Ovary (tissue), 9 donors: ENCODE measurements around the gene C1orf21. TPM values are rescaled to one million over a fixed set of nuclear protein-coding genes. Genes with fewer than 3 reads are reported as not detected.

Experiments
- DNase-seq, 5 donors: peaks; one replicate each; pipeline ENCODE4 v3.0.0-alpha.2; 2019 to 2020
- H3K27ac ChIP-seq, 2 donors: fragments of 200-600 bp; one replicate each; pipeline versions ENCODE4 v1.5.1 to v1.8.0; 2019 to 2022
- H3K27me3 ChIP-seq: fragments of 200-600 bp; one replicate; pipeline ENCODE4 v1.8.0; 2022
- H3K36me3 ChIP-seq: fragments of 200-600 bp; sonication (generic); one replicate; pipeline ENCODE4 v1.5.1; 2019
- H3K4me1 ChIP-seq: one replicate; pipeline ENCODE4 v1.8.1; 2013; ENCODE audit warnings: mild to moderate bottlenecking, moderate library complexity; ENCODE audit not compliant: insufficient read depth
- H3K4me3 ChIP-seq: fragments of 200-600 bp; sonication (generic); one replicate; pipeline ENCODE4 v1.5.1; 2017
- H3K9me3 ChIP-seq, 2 donors: fragments of 200-600 bp in 1 of 2; sonication (generic) in 1 of 2; one replicate each; pipeline versions ENCODE4 v1.5.1 to v1.8.1; 2013 to 2019; ENCODE audit warnings: mild to moderate bottlenecking in 1 of 2, moderate library complexity in 1 of 2
- CTCF ChIP-seq, 3 donors: fragments of 450-650 bp in 2 of 3; fragments of 200-600 bp in 1 of 3; IDR thresholded peaks; one replicate each; pipeline versions ENCODE4 v1.5.1 to v1.8.0; 2016 to 2022; ENCODE audit warnings: antibody characterized with exemption in 3 of 3, mild to moderate bottlenecking in 1 of 3
- EP300 ChIP-seq: sonication (generic); formaldehyde crosslinking; IDR thresholded peaks from one replicate; pipeline ENCODE4 v1.6.1; 2017; ENCODE audit warnings: antibody characterized with exemption
- POLR2A ChIP-seq: fragments of 450-650 bp; IDR thresholded peaks from one replicate; pipeline ENCODE4 v1.6.1; 2017; ENCODE audit warnings: antibody characterized with exemption, mild to moderate bottlenecking, moderate library complexity
- WGBS, 3 donors: extraction: QIAGEN DNeasy Blood & Tissue Kit in 1 of 3; methylation state at CpG; one replicate each; pipeline versions ENCODE4 v1.1.5 to v1.1.7; 2013 to 2017; 5-methylcytosine and 5-hydroxymethylcytosine counted together
- intact Hi-C, 4 donors: fragments of 100-400 bp; cut with DNase I; formaldehyde crosslinking; loops; one replicate each; pipeline versions ENCODE4 v1.11.0 to v1.15.1; 2022 to 2023
- polyA plus RNA-seq, 2 donors: library from polyadenylated mRNA; stranded (reverse); fragments of 200-250 nt in 1 of 2; fragments of 350-450 nt in 1 of 2; fragmentation: Illumina TruSeq in 1 of 2; extraction: RNeasy Lipid Tissue Mini Kit (QIAGEN cat#74804) in 1 of 2; gene quantifications; one replicate each; pipeline ENCODE4 v1.2.3, GENCODE V29; 2013 to 2014
- total RNA-seq, 7 donors: library from RNA; depleted of rRNA in 2 of 7; stranded (reverse); fragments of >200 nt in 2 of 7; fragmentation: NEBNext Ultra II Directional in 3 of 7; extraction: Animal tissue kit (Norgen Biotek cat#: 25700) in 3 of 7; gene quantifications; one replicate each; pipeline versions ENCODE4 v1.1.0 to v1.2.4, GENCODE V29; 2016 to 2023
- donor health status: DM: no; HTN: no; CAD: no; lungs with moderate emphysema.
- donor health status: DM: no; HTN: no; CAD: no.
- donor health status: Bipolar disorder and iron deficiency.
- donor health status: DM: yes; HTN: yes; CAD: no.
- donor health status: DM: no; HTN: no; CAD: no.
- donor health status: DM: yes; HTN: yes; CAD: no.

C1orf21 gene
- total and polyA plus RNA-seq, 9 donors: 22.9 to 108 (median 59.4) TPM

GRCh38 chr1:184621260-184621659 is 234.4 kb downstream of the C1orf21 start:
- H3K27me3 ChIP-seq: no peaks in the 10 kb centered on the region
- 6 to 15% (median 8%) methylated on average over 5 of the region's 5 CpGs for WGBS, 3 donors
- no peaks in the 10 kb centered on the region for H3K9me3 ChIP-seq
- TF ChIP-seq EP300: peak; percentile 77
- TF ChIP-seq POLR2A: peak; percentile 13
- no peak for TF ChIP-seq CTCF (IDR thresholded peaks at IDR 0.05)
- no peak overlapping the region for H3K4me3 ChIP-seq
- H3K27ac ChIP-seq: peak overlapping the region; percentile 42 to 85
- H3K36me3 ChIP-seq: no peaks in the 10 kb centered on the region
- peak in 2 of 5 donors; percentile 60 to 67 for DNase-seq
- intact Hi-C loops: loop anchor here in 1 of 4 donors (10.0 kb wide), 1 partner anchor 136 kb away; no protein-coding TSS in a partner anchor
- peaks cover 12% of the 10 kb centered on the region for H3K4me1 ChIP-seq

GRCh38 chr1:184622136-184622823 is 235.5 kb downstream of the C1orf21 start:
- DNase-seq: peak; percentile 76 to 88 (median 87)
- no peaks in the 10 kb centered on the region for H3K9me3 ChIP-seq
- intact Hi-C loops: loop anchor here in 1 of 4 donors (10.0 kb wide), 1 partner anchor 137 kb away; no protein-coding TSS in a partner anchor
- H3K27ac ChIP-seq: peak overlapping the region; percentile 63 to 85
- H3K36me3 ChIP-seq: no peaks in the 10 kb centered on the region
- peaks cover 13% of the 10 kb centered on the region for H3K4me1 ChIP-seq
- 5 to 12% (median 8%) methylated on average over 9 of the region's 9 CpGs for WGBS, 3 donors
- no peak overlapping the region for H3K4me3 ChIP-seq
- no peaks in the 10 kb centered on the region for H3K27me3 ChIP-seq
- TF ChIP-seq POLR2A (no peak), CTCF (IDR thresholded peaks at IDR 0.05) (peak in 1 of 3 donors; percentile 8), EP300 (peak; percentile 95)

- Histone ChIP-seq H3K4me1 (peaks cover 13% of the 10 kb centered on the region), H3K27ac (peak overlapping the region; percentile 63 to 85), H3K4me3 (no peak overlapping the region), H3K27me3 (no peaks in the 10 kb centered on the region), H3K36me3 (no peaks in the 10 kb centered on the region), H3K9me3 (no peaks in the 10 kb centered on the region)
- DNase-seq: no peak
- 82 to 88% (median 84%) methylated on average over 4 of the region's 4 CpGs for WGBS, 3 donors
- intact Hi-C loops: loop anchor here in 1 of 4 donors (10.0 kb wide), 1 partner anchor 139 kb away; no protein-coding TSS in a partner anchor
- TF ChIP-seq POLR2A: no peak
- TF ChIP-seq CTCF (IDR thresholded peaks at IDR 0.05): no peak
- no peak for TF ChIP-seq EP300
Measured at GRCh38 chr1:184623404-184623803, 236.6 kb downstream of the C1orf21 start.

GRCh38 chr1:184624051-184624450 is 237.2 kb downstream of the C1orf21 start:
- Histone ChIP-seq H3K4me3 (no peak overlapping the region), H3K27ac (peak overlapping the region in 1 of 2 donors; percentile 12), H3K36me3 (no peaks in the 10 kb centered on the region), H3K4me1 (peaks cover 13% of the 10 kb centered on the region), H3K27me3 (no peaks in the 10 kb centered on the region), H3K9me3 (no peaks in the 10 kb centered on the region)
- intact Hi-C loops: loop anchor here in 1 of 4 donors (10.0 kb wide), 1 partner anchor 139 kb away; no protein-coding TSS in a partner anchor
- DNase-seq: no peak
- WGBS, 3 donors: 69 to 86% (median 79%) methylated on average over 2 of the region's 2 CpGs
- TF ChIP-seq CTCF (IDR thresholded peaks at IDR 0.05) (no peak), EP300 (no peak), POLR2A (no peak)
